ENCODE results near the gene NLRC3. TPM values are rescaled to one million over a fixed set of nuclear protein-coding genes. Genes with fewer than 3 reads are reported as not detected.
A peak's percentile ranks its signal among the peaks of the same experiment; 100 is the strongest.

NLRC3 gene
- total RNA-seq, 1 donor from 2014 or later, result 22.2 TPM

DNA sequence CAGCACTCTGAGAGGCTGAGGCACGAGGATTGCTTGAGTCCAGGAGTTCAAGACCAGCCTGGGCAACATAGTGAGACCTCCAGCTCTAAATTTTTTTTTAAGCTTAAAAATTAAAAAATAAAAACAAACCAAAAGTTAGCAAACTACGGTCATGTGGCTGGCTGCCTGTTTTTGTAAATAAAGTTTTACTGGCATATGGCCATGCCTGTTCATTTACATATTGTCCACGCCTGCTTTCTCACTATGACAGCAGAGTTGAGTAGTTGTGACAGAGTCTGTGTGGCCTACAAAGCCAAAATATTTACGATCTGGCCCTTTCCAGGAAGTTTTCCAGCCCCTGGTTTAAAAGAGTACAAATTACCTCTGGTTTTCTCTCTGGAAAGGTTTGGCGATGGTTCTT lies 30.9 kb upstream of the NLRC3 start:
- ChIA-PET POLR2A (interaction anchor here (0.6 to 1.6 kb wide), 2 partner anchors 30 to 39 kb away, joined by 5 to 8 read pairs; no protein-coding TSS in a partner anchor), CTCF (no interaction called here)
- no peak for TF ChIP-seq CTCF (IDR thresholded peaks at IDR 0.05)
- Mint-ChIP-seq H3K27me3 (no peaks in the 10 kb centered on the region), H3K4me1 (peaks cover 48% of the 10 kb centered on the region), H3K36me3 (ENCODE audit: low read depth) (peaks cover 20% of the 10 kb centered on the region), H3K27ac (no peak overlapping the region), H3K9me3 (no peaks in the 10 kb centered on the region), H3K4me3 (no peak overlapping the region)
- no peak for ATAC-seq (ENCODE audit: low read depth)
- intact Hi-C loops (cut with micrococcal nuclease), result no loop called here
- DNase-seq, result no peak

- Mint-ChIP-seq H3K27ac (peak overlapping the region; percentile 53), H3K9me3 (no peaks in the 10 kb centered on the region), H3K4me3 (no peak overlapping the region), H3K36me3 (ENCODE audit: low read depth) (peaks cover 25% of the 10 kb centered on the region), H3K27me3 (no peaks in the 10 kb centered on the region), H3K4me1 (peaks cover 44% of the 10 kb centered on the region)
- ChIA-PET CTCF (interaction anchor here (0.8 kb wide), 1 partner anchor 81 kb away, joined by 3 read pairs; no protein-coding TSS in a partner anchor), POLR2A (interaction anchor here (0.6 to 1.6 kb wide), 3 partner anchors 29 to 207 kb away, joined by 3 to 8 read pairs (median 5); no protein-coding TSS in a partner anchor)
- intact Hi-C loops (cut with micrococcal nuclease), result no loop called here
- ATAC-seq (ENCODE audit: low read depth) (no peak), DNase-seq (no peak)
- TF ChIP-seq CTCF (IDR thresholded peaks at IDR 0.05), result no peak
Observed at GRCh38 chr16:3607634-3608033, 30.4 kb upstream of the NLRC3 start.

- no peak for ATAC-seq (ENCODE audit: low read depth)
- peaks cover 27% of the 10 kb centered on the region for H3K36me3 Mint-ChIP-seq (ENCODE audit: low read depth)
- no peaks in the 10 kb centered on the region for H3K27me3 Mint-ChIP-seq
- peak overlapping the region; percentile 19 for H3K4me3 Mint-ChIP-seq
- ChIA-PET POLR2A (interaction anchor here (0.6 to 1.6 kb wide), 4 partner anchors 29 to 207 kb away, joined by 3 to 8 read pairs (median 4); no protein-coding TSS in a partner anchor), CTCF (interaction anchor here (0.8 kb wide), 1 partner anchor 81 kb away, joined by 3 read pairs; no protein-coding TSS in a partner anchor)
- peaks cover 40% of the 10 kb centered on the region for H3K4me1 Mint-ChIP-seq
- intact Hi-C loops (cut with micrococcal nuclease), result no loop called here
- DNase-seq, result no peak
- H3K9me3 Mint-ChIP-seq, result no peaks in the 10 kb centered on the region
- TF ChIP-seq CTCF (IDR thresholded peaks at IDR 0.05), result no peak
- H3K27ac Mint-ChIP-seq, result peak overlapping the region; percentile 53
Observed at GRCh38 chr16:3607161-3607560, 30.0 kb upstream of the NLRC3 start.

DNA sequence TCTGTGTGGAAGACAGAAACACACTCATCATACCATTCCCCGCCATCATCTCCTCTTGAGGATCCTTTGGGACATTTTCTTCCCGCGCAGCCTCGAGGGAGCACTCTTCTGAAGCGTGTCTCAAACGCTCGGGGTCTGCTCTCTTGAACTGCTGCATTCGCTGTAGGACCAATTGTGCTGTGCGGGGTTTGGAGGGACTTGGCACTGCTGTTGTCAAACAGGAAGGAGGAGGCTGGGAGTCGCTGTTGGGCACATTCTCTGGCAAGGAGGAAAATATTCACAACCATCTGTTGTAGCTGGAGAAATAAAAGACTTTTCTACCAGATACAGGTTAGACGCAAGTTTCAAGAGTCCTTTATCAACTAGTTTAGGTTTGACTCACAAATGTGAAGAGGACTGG lies 29.2 kb upstream of the NLRC3 start:
- intact Hi-C loops (cut with micrococcal nuclease), result no loop called here
- CTCF ChIA-PET, result no interaction called here
- H3K36me3 Mint-ChIP-seq (ENCODE audit: low read depth), result peaks cover 27% of the 10 kb centered on the region

GRCh38 chr16:3602320-3602653 lies 25.1 kb upstream of the NLRC3 start:
- ChIA-PET CTCF (no interaction called here), POLR2A (no interaction called here)
- H3K36me3 Mint-ChIP-seq (ENCODE audit: low read depth), result peaks cover 52% of the 10 kb centered on the region
- peaks cover 9% of the 10 kb centered on the region for H3K4me1 Mint-ChIP-seq
- no peak overlapping the region for H3K4me3 Mint-ChIP-seq
- no peak for ATAC-seq (ENCODE audit: low read depth)
- intact Hi-C loops (cut with micrococcal nuclease), result no loop called here
- H3K9me3 Mint-ChIP-seq, result no peaks in the 10 kb centered on the region
- H3K27me3 Mint-ChIP-seq, result no peaks in the 10 kb centered on the region
- TF ChIP-seq CTCF (IDR thresholded peaks at IDR 0.05), result no peak
- H3K27ac Mint-ChIP-seq, result no peak overlapping the region
- no peak for DNase-seq

More for the DNA sequence above, 29.2 kb upstream of the NLRC3 start:
- H3K27me3 Mint-ChIP-seq, result no peaks in the 10 kb centered on the region
- POLR2A ChIA-PET, result no interaction called here
- H3K9me3 Mint-ChIP-seq, result no peaks in the 10 kb centered on the region
- DNase-seq (no peak), ATAC-seq (ENCODE audit: low read depth) (no peak)
- peaks cover 34% of the 10 kb centered on the region for H3K4me1 Mint-ChIP-seq
- H3K27ac Mint-ChIP-seq, result no peak overlapping the region
- H3K4me3 Mint-ChIP-seq, result no peak overlapping the region
- no peak for TF ChIP-seq CTCF (IDR thresholded peaks at IDR 0.05)
